Uterus (tissue), 4 donors: ENCODE data around the gene TMEM266. TPM values are rescaled to one million over a fixed set of nuclear protein-coding genes. Genes with fewer than 3 reads are reported as not detected.

Experiments used
- DNase-seq, 2 donors: peaks; one replicate each; pipeline ENCODE4 v3.0.0-alpha.2; 2019 to 2020
- H3K27ac ChIP-seq, 2 donors: fragments of 200-600 bp; sonication (generic); 1 replicate in 1 of 2; 2 replicates in 1 of 2; pipeline ENCODE4 v1.5.1; 2016 to 2018
- H3K27me3 ChIP-seq, 2 donors: fragments of 200-600 bp; sonication (generic); one replicate each; pipeline ENCODE4 v1.5.1; 2018 to 2019; ENCODE audit warnings: control low read depth in 1 of 2
- H3K36me3 ChIP-seq, 2 donors: fragments of 200-600 bp; sonication (generic); one replicate each; pipeline ENCODE4 v1.5.1; 2019; ENCODE audit warnings: control low read depth in 1 of 2
- H3K4me1 ChIP-seq, 2 donors: fragments of 200-600 bp; sonication (generic); one replicate each; pipeline ENCODE4 v1.5.1; 2018 to 2019; ENCODE audit warnings: control low read depth in 1 of 2
- H3K4me3 ChIP-seq, 2 donors: fragments of 200-600 bp; sonication (generic); 1 replicate in 1 of 2; 2 replicates in 1 of 2; pipeline ENCODE4 v1.5.1; 2018 to 2019; ENCODE audit warnings: mild to moderate bottlenecking in 1 of 2
- H3K9me3 ChIP-seq, 2 donors: fragments of 200-600 bp; sonication (generic); one replicate each; pipeline ENCODE4 v1.5.1; 2019; ENCODE audit warnings: control low read depth in 1 of 2
- CTCF ChIP-seq, 4 experiments: fragments of 200-600 bp in 2 of 4; fragments of 450-650 bp in 2 of 4; sonication (generic) in 2 of 4; IDR thresholded peaks; one replicate each; pipeline ENCODE4 v1.5.1; 2016 to 2019; ENCODE audit warnings: antibody characterized with exemption in 4 of 4, mild to moderate bottlenecking in 2 of 4, moderate library complexity in 1 of 4
- POLR2A ChIP-seq, 2 donors: fragments of 450-650 bp; IDR thresholded peaks; one replicate each; pipeline ENCODE4 v1.6.1; 2016; ENCODE audit warnings: antibody characterized with exemption in 2 of 2, mild to moderate bottlenecking in 1 of 2, moderate library complexity in 1 of 2
- intact Hi-C: fragments of 100-400 bp; cut with DNase I; formaldehyde crosslinking; loops from one replicate; pipeline ENCODE4 v1.15.1; 2023; ENCODE audit warnings: low total_unique reads
- total RNA-seq, 4 donors: library from RNA; depleted of rRNA in 3 of 4; stranded (reverse); fragments of >200 nt in 3 of 4; gene quantifications; one replicate each; pipeline versions ENCODE4 v1.1.0 to v1.2.4, GENCODE V29; 2014 to 2023
- donor health status: DM: yes; HTN: yes; CAD: no.

TMEM266 gene
- total RNA-seq, 4 donors from 2014 or later = 0.35 TPM; not detected in 3

- Histone ChIP-seq H3K27me3 (no peaks in the 10 kb centered on the region), H3K27ac (no peak overlapping the region), H3K36me3 (no peaks in the 10 kb centered on the region), H3K4me1 (no peaks in the 10 kb centered on the region), H3K4me3 (no peak overlapping the region), H3K9me3 (no peaks in the 10 kb centered on the region)
- no peak for TF ChIP-seq POLR2A (IDR thresholded peaks at IDR 0.05)
- no peak for TF ChIP-seq CTCF (IDR thresholded peaks at IDR 0.05)
- intact Hi-C loops = no loop called here
- no peak for DNase-seq
Observed at GRCh38 chr15:76152197-76152596, 92.4 kb downstream of the TMEM266 start.

- no peaks in the 10 kb centered on the region for H3K36me3 ChIP-seq
- no peak overlapping the region for H3K4me3 ChIP-seq
- no peak for DNase-seq
- no peaks in the 10 kb centered on the region for H3K27me3 ChIP-seq
- intact Hi-C loops = no loop called here
- no peaks in the 10 kb centered on the region for H3K9me3 ChIP-seq
- H3K4me1 ChIP-seq = no peaks in the 10 kb centered on the region
- TF ChIP-seq POLR2A (IDR thresholded peaks at IDR 0.05) (no peak), CTCF (IDR thresholded peaks at IDR 0.05) (no peak)
- no peak overlapping the region for H3K27ac ChIP-seq
Observed at GRCh38 chr15:76153241-76154197, 93.7 kb downstream of the TMEM266 start.

- H3K27ac ChIP-seq = no peak overlapping the region
- intact Hi-C loops = no loop called here
- no peak overlapping the region for H3K4me3 ChIP-seq
- TF ChIP-seq CTCF (IDR thresholded peaks at IDR 0.05) (no peak), POLR2A (IDR thresholded peaks at IDR 0.05) (no peak)
- H3K9me3 ChIP-seq = no peaks in the 10 kb centered on the region
- no peaks in the 10 kb centered on the region for H3K36me3 ChIP-seq
- no peaks in the 10 kb centered on the region for H3K4me1 ChIP-seq
- H3K27me3 ChIP-seq = no peaks in the 10 kb centered on the region
- DNase-seq = no peak
Observed at GRCh38 chr15:76155731-76156130, 95.9 kb downstream of the TMEM266 start.

GRCh38 chr15:76158226-76158625, 98.4 kb downstream of the TMEM266 start:
- no peak for DNase-seq
- Histone ChIP-seq H3K4me1 (peaks cover 0 to 4% of the 10 kb centered on the region in 2 donors), H3K36me3 (no peaks in the 10 kb centered on the region), H3K4me3 (no peak overlapping the region), H3K9me3 (no peaks in the 10 kb centered on the region), H3K27me3 (no peaks in the 10 kb centered on the region), H3K27ac (no peak overlapping the region)
- no peak for TF ChIP-seq CTCF (IDR thresholded peaks at IDR 0.05)
- TF ChIP-seq POLR2A (IDR thresholded peaks at IDR 0.05) = no peak
- intact Hi-C loops = no loop called here

GRCh38 chr15:76158815-76159214, 99.0 kb downstream of the TMEM266 start:
- no peaks in the 10 kb centered on the region for H3K36me3 ChIP-seq
- H3K27ac ChIP-seq = no peak overlapping the region
- no peak for DNase-seq
- TF ChIP-seq POLR2A (IDR thresholded peaks at IDR 0.05) (no peak), CTCF (IDR thresholded peaks at IDR 0.05) (no peak)
- H3K4me1 ChIP-seq = peaks cover 0 to 4% of the 10 kb centered on the region in 2 donors
- H3K4me3 ChIP-seq = no peak overlapping the region
- intact Hi-C loops = no loop called here
- no peaks in the 10 kb centered on the region for H3K9me3 ChIP-seq
- H3K27me3 ChIP-seq = no peaks in the 10 kb centered on the region
